HepG2 (cell line): ENCODE measurements around the gene KIAA1614. TPM values are rescaled to one million over a fixed set of nuclear protein-coding genes. Genes with fewer than 3 reads are reported as not detected.

Experiments
- BRF2 ChIP-seq: sonication (generic); formaldehyde crosslinking; IDR thresholded peaks from 2 replicates; pipeline ENCODE4 v1.8.1; 2022; ENCODE audit warnings: mild to moderate bottlenecking, missing genetic modification reagents
- KLF13 ChIP-seq: sonication (generic); formaldehyde crosslinking; IDR thresholded peaks from 2 replicates; pipeline ENCODE4 v1.4.0; 2020; ENCODE audit warnings: mild to moderate bottlenecking, missing genetic modification reagents
- NFRKB ChIP-seq: fragments of 450-650 bp; IDR thresholded peaks from 2 replicates; pipeline ENCODE4 v1.6.1; 2017
- NR0B2 ChIP-seq: sonication (generic); formaldehyde crosslinking; IDR thresholded peaks from 2 replicates; pipeline ENCODE4 v1.4.0; 2020; ENCODE audit warnings: mild to moderate bottlenecking, missing genetic modification reagents
- REXO4 ChIP-seq: sonication (generic); formaldehyde crosslinking; IDR thresholded peaks from 2 replicates; pipeline ENCODE4 v1.8.0; 2022; ENCODE audit warnings: missing genetic modification reagents, mild to moderate bottlenecking, borderline replicate concordance
- SETDB1 ChIP-seq: sonication (generic); formaldehyde crosslinking; IDR thresholded peaks from 2 replicates; pipeline ENCODE4 v1.5.1; 2020; ENCODE audit warnings: missing genetic modification reagents, mild to moderate bottlenecking, borderline replicate concordance
- ZNF230 ChIP-seq: sonication (generic); formaldehyde crosslinking; IDR thresholded peaks from 2 replicates; pipeline ENCODE4 v1.4.0; 2020; ENCODE audit warnings: mild to moderate bottlenecking, missing genetic modification reagents
- ZNF256 ChIP-seq: sonication (generic); formaldehyde crosslinking; conservative IDR thresholded peaks from 2 replicates; pipeline ENCODE4 v1.4.0; 2020; ENCODE audit warnings: missing genetic modification reagents
- ZNF337 ChIP-seq: sonication (generic); formaldehyde crosslinking; IDR thresholded peaks from 2 replicates; pipeline ENCODE4 v1.5.1; 2020; ENCODE audit warnings: missing genetic modification reagents, low read depth, mild to moderate bottlenecking, borderline replicate concordance
- ZNF512B ChIP-seq: sonication (generic); formaldehyde crosslinking; IDR thresholded peaks from 2 replicates; pipeline ENCODE4 v1.5.1; 2020; ENCODE audit warnings: missing genetic modification reagents, mild to moderate bottlenecking, borderline replicate concordance
- ZNF567 ChIP-seq: sonication (generic); formaldehyde crosslinking; IDR thresholded peaks from 2 replicates; pipeline ENCODE4 v1.8.1; 2023; ENCODE audit warnings: mild to moderate bottlenecking, missing genetic modification reagents, borderline replicate concordance
- ZNF75D ChIP-seq: sonication (generic); formaldehyde crosslinking; IDR thresholded peaks from 2 replicates; pipeline ENCODE4 v1.8.1; 2023; ENCODE audit warnings: missing genetic modification reagents, mild to moderate bottlenecking, borderline replicate concordance
- polyA plus RNA-seq, 8 experiments: library from polyadenylated mRNA; depleted of rRNA in 3 of 8; stranded (reverse) in 7 of 8; unstranded in 1 of 8; fragments of >200 nt; fragmentation: Illumina TruSeq in 4 of 8; extraction: Trizol in 4 of 8; gene quantifications; 2 replicates each; pipeline versions ENCODE4 v1.2.1 to v1.2.3, GENCODE V29; 2011 to 2016; ENCODE audit warnings: low read depth in 4 of 8, missing spikeins in 1 of 8, mixed read lengths in 1 of 8; ENCODE audit not compliant: insufficient read depth in 1 of 8
- total RNA-seq, 5 experiments: library from RNA; depleted of rRNA; stranded (reverse); fragments of >200 nt; fragmentation: Illumina TruSeq; extraction: Trizol; gene quantifications; 2 replicates each; pipeline ENCODE4 v1.2.3, GENCODE V29; 2016; ENCODE audit warnings: low read depth in 1 of 5
- TF ChIP-seq, protein P1 (sequence below): sonication (generic); formaldehyde crosslinking; IDR thresholded peaks from 2 replicates; pipeline ENCODE4 v1.5.0; 2020; ENCODE audit warnings: mild to moderate bottlenecking, missing genetic modification reagents
- TF ChIP-seq, protein P2 (sequence below), 2 experiments: IDR thresholded peaks; 2 replicates each; pipeline ENCODE4 v1.6.1; 2011 to 2012; ENCODE audit warnings: low read length in 2 of 2, borderline replicate concordance in 1 of 2, low read depth in 1 of 2, mild to moderate bottlenecking in 1 of 2, moderate library complexity in 1 of 2
- TF ChIP-seq, protein P3 (sequence below): IDR thresholded peaks from 2 replicates; pipeline ENCODE4 v1.6.1; 2018; ENCODE audit warnings: missing genetic modification reagents

The KIAA1614 gene
- total and polyA plus RNA-seq, 2 of the 13 experiments (the other 11 are each of a cell fraction or from before 2014, with no cell fraction given), result 0.15 to 0.77 TPM

DNA sequence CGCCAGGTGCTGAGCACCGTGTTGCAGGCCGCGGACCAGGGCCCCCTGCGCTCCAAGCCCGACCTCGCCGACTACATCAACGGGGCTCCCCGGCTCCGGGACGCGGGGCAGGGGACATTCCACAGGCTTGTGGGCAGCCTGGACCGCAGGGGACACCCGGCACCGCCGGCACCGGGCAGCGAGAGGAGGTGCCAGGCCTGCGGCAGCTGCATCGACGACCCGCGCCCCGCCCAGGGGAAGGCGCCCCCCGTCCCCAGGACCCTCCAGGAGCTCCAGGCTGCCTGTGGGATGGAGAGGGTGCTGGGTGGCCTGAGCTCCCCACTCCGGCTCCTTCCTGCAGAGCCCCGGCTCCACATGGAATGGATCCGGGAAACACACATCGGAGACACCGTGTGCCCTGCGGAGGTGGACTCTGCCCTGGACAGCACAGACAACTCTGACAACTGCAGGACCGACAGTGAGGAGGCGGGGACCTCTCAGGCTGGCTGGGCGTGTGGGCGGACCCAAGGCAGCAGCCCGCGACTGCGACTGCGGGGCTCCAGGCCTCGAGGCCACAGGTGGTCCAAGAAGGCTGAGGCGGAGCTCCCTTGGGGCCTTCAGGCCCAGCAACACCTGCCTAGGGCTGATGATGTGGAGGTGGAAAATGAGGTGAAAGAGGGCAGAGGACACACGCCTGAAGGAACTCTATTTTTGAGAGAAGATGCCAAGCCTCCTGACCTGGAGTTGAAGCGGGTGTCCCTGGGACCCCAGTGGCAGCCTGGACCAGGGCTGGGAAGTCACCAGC is 22.8 kb downstream of the KIAA1614 start (continued):
- 0 out of 2 replicates have a peak, but pooled peaks have one; percentile 6 for TF ChIP-seq ZNF512B (CRISPR knock-in tag)
- no peak for TF ChIP-seq REXO4 (CRISPR knock-in tag)
- no peak for TF ChIP-seq NFRKB
- TF ChIP-seq, protein P1, sequence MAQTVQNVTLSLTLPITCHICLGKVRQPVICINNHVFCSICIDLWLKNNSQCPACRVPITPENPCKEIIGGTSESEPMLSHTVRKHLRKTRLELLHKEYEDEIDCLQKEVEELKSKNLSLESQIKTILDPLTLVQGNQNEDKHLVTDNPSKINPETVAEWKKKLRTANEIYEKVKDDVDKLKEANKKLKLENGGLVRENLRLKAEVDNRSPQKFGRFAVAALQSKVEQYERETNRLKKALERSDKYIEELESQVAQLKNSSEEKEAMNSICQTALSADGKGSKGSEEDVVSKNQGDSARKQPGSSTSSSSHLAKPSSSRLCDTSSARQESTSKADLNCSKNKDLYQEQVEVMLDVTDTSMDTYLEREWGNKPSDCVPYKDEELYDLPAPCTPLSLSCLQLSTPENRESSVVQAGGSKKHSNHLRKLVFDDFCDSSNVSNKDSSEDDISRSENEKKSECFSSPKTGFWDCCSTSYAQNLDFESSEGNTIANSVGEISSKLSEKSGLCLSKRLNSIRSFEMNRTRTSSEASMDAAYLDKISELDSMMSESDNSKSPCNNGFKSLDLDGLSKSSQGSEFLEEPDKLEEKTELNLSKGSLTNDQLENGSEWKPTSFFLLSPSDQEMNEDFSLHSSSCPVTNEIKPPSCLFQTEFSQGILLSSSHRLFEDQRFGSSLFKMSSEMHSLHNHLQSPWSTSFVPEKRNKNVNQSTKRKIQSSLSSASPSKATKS, result no peak
- no peak for TF ChIP-seq ZNF230 (CRISPR knock-in tag)
- no peak for TF ChIP-seq KLF13
- TF ChIP-seq ZNF567 (CRISPR knock-in tag), result no peak
- TF ChIP-seq ZNF337 (CRISPR knock-in tag), result no peak
- TF ChIP-seq, protein P2, sequence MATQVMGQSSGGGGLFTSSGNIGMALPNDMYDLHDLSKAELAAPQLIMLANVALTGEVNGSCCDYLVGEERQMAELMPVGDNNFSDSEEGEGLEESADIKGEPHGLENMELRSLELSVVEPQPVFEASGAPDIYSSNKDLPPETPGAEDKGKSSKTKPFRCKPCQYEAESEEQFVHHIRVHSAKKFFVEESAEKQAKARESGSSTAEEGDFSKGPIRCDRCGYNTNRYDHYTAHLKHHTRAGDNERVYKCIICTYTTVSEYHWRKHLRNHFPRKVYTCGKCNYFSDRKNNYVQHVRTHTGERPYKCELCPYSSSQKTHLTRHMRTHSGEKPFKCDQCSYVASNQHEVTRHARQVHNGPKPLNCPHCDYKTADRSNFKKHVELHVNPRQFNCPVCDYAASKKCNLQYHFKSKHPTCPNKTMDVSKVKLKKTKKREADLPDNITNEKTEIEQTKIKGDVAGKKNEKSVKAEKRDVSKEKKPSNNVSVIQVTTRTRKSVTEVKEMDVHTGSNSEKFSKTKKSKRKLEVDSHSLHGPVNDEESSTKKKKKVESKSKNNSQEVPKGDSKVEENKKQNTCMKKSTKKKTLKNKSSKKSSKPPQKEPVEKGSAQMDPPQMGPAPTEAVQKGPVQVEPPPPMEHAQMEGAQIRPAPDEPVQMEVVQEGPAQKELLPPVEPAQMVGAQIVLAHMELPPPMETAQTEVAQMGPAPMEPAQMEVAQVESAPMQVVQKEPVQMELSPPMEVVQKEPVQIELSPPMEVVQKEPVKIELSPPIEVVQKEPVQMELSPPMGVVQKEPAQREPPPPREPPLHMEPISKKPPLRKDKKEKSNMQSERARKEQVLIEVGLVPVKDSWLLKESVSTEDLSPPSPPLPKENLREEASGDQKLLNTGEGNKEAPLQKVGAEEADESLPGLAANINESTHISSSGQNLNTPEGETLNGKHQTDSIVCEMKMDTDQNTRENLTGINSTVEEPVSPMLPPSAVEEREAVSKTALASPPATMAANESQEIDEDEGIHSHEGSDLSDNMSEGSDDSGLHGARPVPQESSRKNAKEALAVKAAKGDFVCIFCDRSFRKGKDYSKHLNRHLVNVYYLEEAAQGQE (IDR thresholded peaks at IDR 0.05; ENCODE audit: borderline replicate concordance in 1 of 2, low read depth in 1 of 2, low read length in 2 of 2), result peak in 1 of 2 experiments; percentile 24; a peak in 1 of 4 replicates
- no peak for TF ChIP-seq SETDB1 (CRISPR knock-in tag)
- TF ChIP-seq NR0B2 (CRISPR knock-in tag), result no peak
- TF ChIP-seq ZNF75D (CRISPR knock-in tag), result no peak
- TF ChIP-seq, protein P3, sequence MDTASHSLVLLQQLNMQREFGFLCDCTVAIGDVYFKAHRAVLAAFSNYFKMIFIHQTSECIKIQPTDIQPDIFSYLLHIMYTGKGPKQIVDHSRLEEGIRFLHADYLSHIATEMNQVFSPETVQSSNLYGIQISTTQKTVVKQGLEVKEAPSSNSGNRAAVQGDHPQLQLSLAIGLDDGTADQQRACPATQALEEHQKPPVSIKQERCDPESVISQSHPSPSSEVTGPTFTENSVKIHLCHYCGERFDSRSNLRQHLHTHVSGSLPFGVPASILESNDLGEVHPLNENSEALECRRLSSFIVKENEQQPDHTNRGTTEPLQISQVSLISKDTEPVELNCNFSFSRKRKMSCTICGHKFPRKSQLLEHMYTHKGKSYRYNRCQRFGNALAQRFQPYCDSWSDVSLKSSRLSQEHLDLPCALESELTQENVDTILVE (CRISPR knock-in tag), result no peak
- no peak for TF ChIP-seq ZNF256 (CRISPR knock-in tag)
- no peak for TF ChIP-seq BRF2 (CRISPR knock-in tag)
